ENCODE data around the gene CNDP2.

CNDP2 gene

GRCh38 chr18:74459889-74460288 lies 36.3 kb upstream of the CNDP2 start:
- ATAC-seq: no peak
- H3K4me3 Mint-ChIP-seq: no peak overlapping the region
- H3K4me1 Mint-ChIP-seq: peaks cover 12% of the 10 kb centered on the region
- H3K36me3 Mint-ChIP-seq: no peaks in the 10 kb centered on the region
- no peaks in the 10 kb centered on the region for H3K9me3 Mint-ChIP-seq
- H3K27ac Mint-ChIP-seq: no peak overlapping the region
- peaks cover 56% of the 10 kb centered on the region for H3K27me3 Mint-ChIP-seq

DNA sequence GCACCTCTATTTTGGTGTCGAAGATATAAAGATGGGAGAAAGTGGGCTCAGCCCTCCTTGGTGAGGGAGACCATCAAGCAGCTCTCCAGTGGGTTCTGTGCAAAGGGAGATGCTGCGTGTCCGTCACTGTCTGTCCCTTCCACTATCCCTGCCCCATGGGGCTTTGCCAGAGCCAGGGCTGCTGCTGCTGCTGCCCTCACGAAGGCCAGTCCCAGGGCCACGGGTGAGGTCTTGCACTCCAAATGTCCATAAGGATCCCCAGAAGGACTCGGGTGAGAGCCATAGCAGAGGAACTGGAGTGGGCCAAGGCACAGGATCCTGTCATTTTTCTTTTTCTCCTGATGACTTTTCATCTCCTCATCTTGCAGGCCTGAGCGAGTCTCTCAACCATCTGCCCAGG lies 35.3 kb upstream of the CNDP2 start:
- Mint-ChIP-seq H3K4me3 (no peak overlapping the region), H3K27me3 (peaks cover 53% of the 10 kb centered on the region), H3K36me3 (no peaks in the 10 kb centered on the region), H3K4me1 (peaks cover 12% of the 10 kb centered on the region), H3K9me3 (no peaks in the 10 kb centered on the region), H3K27ac (no peak overlapping the region)
- no peak for ATAC-seq

DNA sequence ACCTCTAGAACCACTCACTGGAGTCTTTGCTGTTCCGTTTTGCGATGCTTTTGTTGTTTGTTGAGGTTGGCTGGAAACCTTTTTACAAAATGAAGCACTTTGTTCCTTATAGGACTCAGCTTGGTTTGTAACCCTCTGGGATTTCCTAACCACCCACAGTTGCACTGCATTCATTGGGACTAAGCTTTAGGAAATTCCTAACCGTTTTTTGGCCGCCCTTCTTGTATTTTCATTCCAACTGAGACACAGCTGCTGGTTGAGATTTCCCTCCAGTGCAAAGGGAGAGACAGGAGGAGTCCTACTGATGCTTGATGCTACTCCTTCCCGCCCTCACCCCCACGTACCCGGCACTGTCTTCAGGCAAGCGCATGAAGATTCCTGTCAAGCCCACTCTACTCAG lies 32.9 kb upstream of the CNDP2 start:
- H3K36me3 Mint-ChIP-seq: no peaks in the 10 kb centered on the region
- ATAC-seq: no peak
- H3K27ac Mint-ChIP-seq: no peak overlapping the region
- no peaks in the 10 kb centered on the region for H3K9me3 Mint-ChIP-seq
- H3K4me1 Mint-ChIP-seq: peaks cover 2% of the 10 kb centered on the region
- H3K27me3 Mint-ChIP-seq: peaks cover 40% of the 10 kb centered on the region
- H3K4me3 Mint-ChIP-seq: no peak overlapping the region

DNA sequence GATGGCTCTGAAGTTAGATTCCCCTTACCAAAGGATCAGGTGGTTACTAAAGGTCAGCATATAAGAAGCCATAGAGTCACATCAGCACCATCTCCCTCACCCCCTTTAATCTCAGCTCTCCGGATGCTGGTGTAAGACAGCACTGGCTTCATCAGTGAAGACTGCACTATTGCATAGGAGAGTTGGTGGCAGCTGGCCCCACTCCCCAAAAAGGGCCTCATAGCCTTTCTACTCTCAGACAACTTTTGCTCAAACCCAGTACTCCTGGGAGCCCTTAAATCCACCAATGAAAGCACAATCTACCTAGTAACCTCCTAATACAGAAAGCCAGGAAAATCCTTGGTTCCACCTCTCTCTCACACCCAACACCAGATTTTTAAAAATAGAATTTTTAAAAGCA lies 32.2 kb upstream of the CNDP2 start:
- Mint-ChIP-seq H3K27me3 (peaks cover 32% of the 10 kb centered on the region), H3K27ac (no peak overlapping the region), H3K36me3 (no peaks in the 10 kb centered on the region), H3K4me3 (no peak overlapping the region), H3K4me1 (no peaks in the 10 kb centered on the region), H3K9me3 (no peaks in the 10 kb centered on the region)
- no peak for ATAC-seq

DNA sequence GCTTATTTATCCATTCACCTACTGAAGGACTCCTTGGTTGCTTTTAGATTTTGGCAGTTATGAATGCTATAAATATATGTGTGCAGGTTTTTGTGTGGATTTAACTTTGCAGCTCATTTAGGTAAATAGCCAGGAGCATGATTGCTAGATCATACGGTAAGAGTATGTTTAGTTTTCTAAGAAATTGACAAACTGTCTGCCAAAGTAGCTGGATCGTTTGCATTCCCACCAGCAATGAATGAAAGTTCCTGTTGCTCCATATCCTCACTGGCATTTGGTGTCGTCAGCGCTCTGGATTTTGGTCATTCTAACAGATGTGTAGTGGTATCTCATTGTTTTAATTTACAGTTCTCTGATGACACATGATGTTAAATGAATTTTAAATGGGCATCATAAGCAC lies 30.4 kb upstream of the CNDP2 start:
- Mint-ChIP-seq H3K9me3 (peaks cover 7% of the 10 kb centered on the region), H3K36me3 (no peaks in the 10 kb centered on the region), H3K27ac (no peak overlapping the region), H3K4me3 (no peak overlapping the region), H3K4me1 (no peaks in the 10 kb centered on the region), H3K27me3 (peaks cover 42% of the 10 kb centered on the region)
- ATAC-seq: no peak

DNA sequence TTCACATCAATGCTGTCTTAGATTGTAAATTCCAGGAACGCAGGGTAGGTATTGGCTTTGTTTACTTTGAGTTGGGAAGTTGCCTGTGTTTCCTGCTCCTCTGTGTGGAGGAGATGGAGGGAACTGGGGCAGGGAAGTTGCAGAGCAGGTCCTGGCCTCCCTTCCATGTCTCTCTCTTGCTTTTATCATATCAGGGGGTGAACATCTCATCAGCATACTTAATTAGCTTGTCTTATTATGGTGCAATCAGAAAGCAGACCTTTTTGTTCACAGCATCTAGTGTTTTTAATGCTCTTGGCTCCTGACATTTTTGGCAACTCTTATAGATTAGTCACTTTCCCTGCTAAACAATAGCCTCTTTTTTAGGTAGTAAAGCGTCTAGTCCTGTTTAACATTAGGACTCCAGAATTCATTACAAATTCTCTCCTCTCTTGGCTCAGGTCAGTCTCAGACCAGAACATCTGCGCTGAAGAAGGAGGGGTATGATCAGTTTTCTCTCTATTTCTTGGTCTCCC lies 27.6 kb upstream of the CNDP2 start:
- peaks cover 24% of the 10 kb centered on the region for H3K27me3 Mint-ChIP-seq
- H3K27ac Mint-ChIP-seq: no peak overlapping the region
- H3K4me1 Mint-ChIP-seq: no peaks in the 10 kb centered on the region
- peaks cover 7% of the 10 kb centered on the region for H3K9me3 Mint-ChIP-seq
- no peak for ATAC-seq
- no peaks in the 10 kb centered on the region for H3K36me3 Mint-ChIP-seq
- H3K4me3 Mint-ChIP-seq: no peak overlapping the region

- ATAC-seq: no peak
- H3K4me1 Mint-ChIP-seq: no peaks in the 10 kb centered on the region
- H3K36me3 Mint-ChIP-seq: no peaks in the 10 kb centered on the region
- no peak overlapping the region for H3K27ac Mint-ChIP-seq
- H3K4me3 Mint-ChIP-seq: no peak overlapping the region
- peaks cover 23% of the 10 kb centered on the region for H3K27me3 Mint-ChIP-seq
- H3K9me3 Mint-ChIP-seq: peaks cover 7% of the 10 kb centered on the region
Measured at GRCh38 chr18:74472312-74472711, 23.9 kb upstream of the CNDP2 start.

- Mint-ChIP-seq H3K36me3 (no peaks in the 10 kb centered on the region), H3K4me3 (no peak overlapping the region), H3K4me1 (no peaks in the 10 kb centered on the region), H3K27me3 (peaks cover 39% of the 10 kb centered on the region), H3K27ac (no peak overlapping the region), H3K9me3 (peaks cover 7% of the 10 kb centered on the region)
- no peak for ATAC-seq
Measured at GRCh38 chr18:74473976-74474640, 22.1 kb upstream of the CNDP2 start.

- ATAC-seq: no peak
Measured at GRCh38 chr18:74476140-74476539, 20.0 kb upstream of the CNDP2 start.

GRCh38 chr18:74477771-74478170 lies 18.4 kb upstream of the CNDP2 start:
- ATAC-seq: no peak
- Mint-ChIP-seq H3K27ac (no peak overlapping the region), H3K4me3 (no peak overlapping the region), H3K36me3 (no peaks in the 10 kb centered on the region), H3K27me3 (peaks cover 31% of the 10 kb centered on the region), H3K9me3 (no peaks in the 10 kb centered on the region), H3K4me1 (no peaks in the 10 kb centered on the region)

More at GRCh38 chr18:74476140-74476539, 20.0 kb upstream of the CNDP2 start:
- H3K27ac Mint-ChIP-seq: no peak overlapping the region
- H3K27me3 Mint-ChIP-seq: peaks cover 27% of the 10 kb centered on the region
- no peaks in the 10 kb centered on the region for H3K9me3 Mint-ChIP-seq
- H3K36me3 Mint-ChIP-seq: no peaks in the 10 kb centered on the region
- no peak overlapping the region for H3K4me3 Mint-ChIP-seq
- no peaks in the 10 kb centered on the region for H3K4me1 Mint-ChIP-seq

- Mint-ChIP-seq H3K27ac (no peak overlapping the region), H3K36me3 (no peaks in the 10 kb centered on the region), H3K4me1 (no peaks in the 10 kb centered on the region)
Measured at GRCh38 chr18:74478316-74478715, 17.8 kb upstream of the CNDP2 start.

DNA sequence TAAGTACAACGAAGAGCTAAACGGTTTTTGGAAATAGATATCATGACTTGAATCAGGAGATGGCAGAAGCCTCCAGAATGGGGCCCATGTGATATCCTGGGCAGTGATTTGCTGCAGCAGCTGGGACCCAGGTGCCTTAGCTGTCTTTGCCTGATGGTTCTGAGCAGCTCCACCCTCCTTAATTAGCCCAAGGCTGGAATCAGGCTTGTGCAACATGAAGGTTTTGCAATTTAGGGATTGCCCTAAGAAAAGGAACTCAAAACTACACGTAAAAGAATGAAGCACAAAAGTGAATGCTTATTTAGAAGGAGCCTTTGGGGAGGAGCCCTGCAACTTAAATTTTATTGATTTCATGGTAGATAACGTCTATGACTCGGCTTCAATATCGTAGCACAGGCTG lies 17.3 kb upstream of the CNDP2 start:
- Mint-ChIP-seq H3K4me1 (no peaks in the 10 kb centered on the region), H3K27ac (no peak overlapping the region), H3K36me3 (no peaks in the 10 kb centered on the region), H3K4me3 (no peak overlapping the region), H3K27me3 (peaks cover 35% of the 10 kb centered on the region), H3K9me3 (no peaks in the 10 kb centered on the region)
- no peak for ATAC-seq

More at GRCh38 chr18:74478316-74478715, 17.8 kb upstream of the CNDP2 start:
- H3K27me3 Mint-ChIP-seq: peaks cover 35% of the 10 kb centered on the region
- H3K4me3 Mint-ChIP-seq: no peak overlapping the region
- ATAC-seq: no peak
- no peaks in the 10 kb centered on the region for H3K9me3 Mint-ChIP-seq

GRCh38 chr18:74479486-74480148 lies 16.5 kb upstream of the CNDP2 start:
- Mint-ChIP-seq H3K36me3 (no peaks in the 10 kb centered on the region), H3K9me3 (no peaks in the 10 kb centered on the region), H3K27me3 (peaks cover 35% of the 10 kb centered on the region), H3K27ac (no peak overlapping the region), H3K4me3 (no peak overlapping the region), H3K4me1 (peaks cover 3% of the 10 kb centered on the region)
- no peak for ATAC-seq

GRCh38 chr18:74480149-74480651 lies 16.0 kb upstream of the CNDP2 start:
- ATAC-seq: no peak
- Mint-ChIP-seq H3K9me3 (no peaks in the 10 kb centered on the region), H3K4me3 (no peak overlapping the region), H3K36me3 (no peaks in the 10 kb centered on the region), H3K27me3 (peaks cover 32% of the 10 kb centered on the region), H3K4me1 (peaks cover 6% of the 10 kb centered on the region), H3K27ac (no peak overlapping the region)

DNA sequence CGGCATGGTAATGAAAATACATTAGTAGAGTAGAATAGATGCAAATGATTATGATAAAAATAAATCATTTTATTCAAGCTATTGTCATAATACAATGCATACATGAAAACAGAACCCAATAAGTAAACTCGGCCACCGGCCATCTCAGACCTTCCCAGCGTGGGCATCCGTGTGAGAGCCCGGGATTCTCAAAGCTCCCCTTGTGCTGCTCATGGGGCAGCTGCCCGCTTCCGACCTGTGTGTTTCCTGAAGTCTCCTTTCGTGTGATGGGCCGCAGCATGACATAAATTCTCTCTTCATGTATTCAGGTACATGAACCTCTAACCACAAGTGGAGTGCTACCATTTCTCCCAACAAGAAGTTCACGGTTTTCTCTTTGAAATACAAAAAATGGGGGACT lies 13.5 kb upstream of the CNDP2 start:
- Mint-ChIP-seq H3K9me3 (no peaks in the 10 kb centered on the region), H3K27me3 (peaks cover 38% of the 10 kb centered on the region), H3K27ac (no peak overlapping the region), H3K4me3 (no peak overlapping the region), H3K4me1 (peaks cover 6% of the 10 kb centered on the region), H3K36me3 (no peaks in the 10 kb centered on the region)
- ATAC-seq: no peak
